ENCODE measurements around the gene ARSG. TPM values are rescaled to one million over a fixed set of nuclear protein-coding genes. Genes with fewer than 3 reads are reported as not detected.
A peak's percentile ranks its signal among the peaks of the same experiment; 100 is the strongest.

Gene ARSG
- total and polyA plus RNA-seq, 9 of the 15 experiments (the other 6 are each of a cell fraction or from before 2014, with no cell fraction given) = 1.0 to 5.6 (median 1.8) TPM

DNA sequence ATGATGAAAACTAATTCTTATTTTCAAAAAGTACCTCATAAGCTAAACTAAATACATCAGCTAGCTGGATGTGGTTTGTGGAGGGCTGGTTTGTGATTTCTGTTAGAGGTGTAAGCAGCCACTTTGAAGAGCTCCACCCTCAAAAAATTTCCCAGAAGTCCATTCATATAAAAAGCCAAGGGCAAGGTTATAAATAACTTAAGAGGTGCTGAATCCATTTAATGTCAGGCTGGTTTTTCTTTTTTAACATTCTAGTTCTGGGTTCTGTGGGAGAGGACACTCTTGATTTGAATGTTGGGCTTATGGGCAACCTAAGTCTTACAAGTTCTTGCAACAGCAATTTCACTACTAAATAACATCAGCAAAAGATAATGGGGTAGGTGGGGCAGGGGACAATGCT lies 169.4 kb downstream of the ARSG start (continued):
- TF ChIP-seq NFE2L1 (tag; IDR thresholded peaks at IDR 0.05; ENCODE audit: borderline replicate concordance, low read depth) = no peak
- TF ChIP-seq TEAD1 (CRISPR knock-in tag; IDR thresholded peaks at IDR 0.05) = no peak
- peak; percentile 20; the same call in 1 of the 2 replicates for TF ChIP-seq ZNF589 (CRISPR knock-in tag; IDR thresholded peaks at IDR 0.05; ENCODE audit: low read depth)
- TF ChIP-seq DACH1 (IDR thresholded peaks at IDR 0.05; ENCODE audit: partially characterized antibody) = no peak
- TF ChIP-seq NFRKB (IDR thresholded peaks at IDR 0.05; ENCODE audit: low read depth) = no peak
- TF ChIP-seq MTA2 (IDR thresholded peaks at IDR 0.05; ENCODE audit: low read depth) = no peak
- TF ChIP-seq BCOR (IDR thresholded peaks at IDR 0.05) = no peak
- TF ChIP-seq, protein P1, sequence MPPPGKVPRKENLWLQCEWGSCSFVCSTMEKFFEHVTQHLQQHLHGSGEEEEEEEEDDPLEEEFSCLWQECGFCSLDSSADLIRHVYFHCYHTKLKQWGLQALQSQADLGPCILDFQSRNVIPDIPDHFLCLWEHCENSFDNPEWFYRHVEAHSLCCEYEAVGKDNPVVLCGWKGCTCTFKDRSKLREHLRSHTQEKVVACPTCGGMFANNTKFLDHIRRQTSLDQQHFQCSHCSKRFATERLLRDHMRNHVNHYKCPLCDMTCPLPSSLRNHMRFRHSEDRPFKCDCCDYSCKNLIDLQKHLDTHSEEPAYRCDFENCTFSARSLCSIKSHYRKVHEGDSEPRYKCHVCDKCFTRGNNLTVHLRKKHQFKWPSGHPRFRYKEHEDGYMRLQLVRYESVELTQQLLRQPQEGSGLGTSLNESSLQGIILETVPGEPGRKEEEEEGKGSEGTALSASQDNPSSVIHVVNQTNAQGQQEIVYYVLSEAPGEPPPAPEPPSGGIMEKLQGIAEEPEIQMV (tag; conservative IDR thresholded peaks at IDR 0.05; ENCODE audit: low read depth) = 0 out of 2 replicates have a peak, but pooled peaks have one; percentile 25
- TF ChIP-seq ZNF717 (CRISPR knock-in tag; IDR thresholded peaks at IDR 0.05) = no peak
- no peak for TF ChIP-seq MXI1 (IDR thresholded peaks at IDR 0.05; ENCODE audit: low read depth, low read length)

DNA sequence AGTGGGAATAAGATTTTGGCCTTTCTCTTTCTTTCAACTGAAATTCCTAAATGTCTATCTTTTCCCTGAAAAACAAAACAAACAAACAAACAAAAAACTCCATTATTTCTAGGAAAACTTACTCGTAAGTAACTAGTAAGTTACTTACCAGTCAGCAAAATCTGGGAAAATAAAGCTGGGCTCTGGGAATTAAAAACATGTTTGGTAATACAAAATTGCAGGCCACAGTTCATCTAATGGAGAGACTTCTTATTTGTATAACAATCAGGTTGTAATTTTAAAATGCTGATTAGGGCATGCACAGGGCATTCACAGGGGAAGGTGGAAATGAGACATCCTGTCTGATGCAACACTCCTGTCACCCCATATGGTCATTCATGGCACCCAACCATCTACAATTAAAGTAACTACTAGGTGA lies 169.8 kb downstream of the ARSG start:
- Histone ChIP-seq H2AFZ (ENCODE audit: low read depth, low read length) (peak overlapping the region; percentile 62), H3K4me2 (ENCODE audit: insufficient read depth, low read length) (no peak overlapping the region), H3K4me1 (replicated peaks in 1 of 2; ENCODE audit: control insufficient read depth in 2 of 2, insufficient read depth in 2 of 2, low read length in 2 of 2) (peaks cover 13 to 42% of the 10 kb centered on the region in 2 experiments), H3K27me3 (ENCODE audit: control insufficient read depth in 2 of 2, insufficient read depth in 2 of 2, low read length in 2 of 2) (no peaks in the 10 kb centered on the region), H4K20me1 (replicated peaks; ENCODE audit: control insufficient read depth, insufficient read depth, low read length) (no peaks in the 10 kb centered on the region), H3K27ac (ENCODE audit: extremely low read depth, low read depth, low read length) (no peak overlapping the region), H3K9me1 (ENCODE audit: control insufficient read depth, insufficient read depth, low read length) (no peaks in the 10 kb centered on the region), H3K36me3 (ENCODE audit: control insufficient read depth, insufficient read depth, low read length) (no peaks in the 10 kb centered on the region), H3K9me3 (replicated peaks; ENCODE audit: control insufficient read depth, insufficient read depth, low read depth, low read length) (no peaks in the 10 kb centered on the region), H3K9ac (ENCODE audit: insufficient read depth in 1 of 2, low read depth in 2 of 2, low read length in 2 of 2) (no peak overlapping the region), H3K4me3 (no peak overlapping the region), H3K79me2 (ENCODE audit: control insufficient read depth, insufficient read depth, low read length) (no peaks in the 10 kb centered on the region)
- POLR2A ChIA-PET = interaction anchor here (0.6 kb wide), 1 partner anchor 407 kb away, joined by 3 read pairs; no protein-coding TSS in a partner anchor
- FAIRE-seq (no peak), ATAC-seq (no peak), DNase-seq (ENCODE audit: extremely low read depth in 1 of 4, low spot score in 3 of 4) (no peak)
- intact Hi-C loops (cut with micrococcal nuclease) (loop anchor here (5.0 kb wide), 1 partner anchor 399 kb away; no protein-coding TSS in a partner anchor), in situ Hi-C loops (cut with MboI) (loop anchor here (10.0 to 25.0 kb wide), 2 partner anchors 286 to 499 kb away; no protein-coding TSS in a partner anchor)
- 88% methylated on average over 1 of the region's 1 CpG for WGBS (ENCODE audit: insufficient coverage, low coverage, missing lambda C conversion rate)
- CTCF ChIA-PET (ENCODE audit: low intra/inter-chr PET ratio) = interaction anchor here (0.6 kb wide), 1 partner anchor 20 kb away, joined by 3 read pairs; no protein-coding TSS in a partner anchor
- no TSS peak for BruUV-seq (replicated peaks)
- no peak for TF ChIP-seq RBBP5 (IDR thresholded peaks at IDR 0.05; ENCODE audit: borderline replicate concordance, insufficient read depth, low read length, poor library complexity, severe bottlenecking)
- TF ChIP-seq SRSF7 (optimal IDR thresholded peaks at IDR 0.05; ENCODE audit: low read depth, low read length) = no peak
- TF ChIP-seq SRF (CRISPR knock-in tag; IDR thresholded peaks at IDR 0.05) = 0 out of 4 replicates have a peak, but pooled peaks of 1 of the 2 experiments have one; percentile 17
- TF ChIP-seq ZNF584 (CRISPR knock-in tag; IDR thresholded peaks at IDR 0.05; ENCODE audit: low read depth) = peak; percentile 83; the same call in 1 of the 2 replicates
- TF ChIP-seq EP300 (IDR thresholded peaks at IDR 0.05; ENCODE audit: low read length) = peak; percentile 31; the same call in 1 of the 2 replicates
- TF ChIP-seq NFRKB (IDR thresholded peaks at IDR 0.05; ENCODE audit: low read depth) = peak; percentile 75
- TF ChIP-seq TEAD1 (CRISPR knock-in tag; IDR thresholded peaks at IDR 0.05) = peak in 1 of 2 experiments; percentile 22; a peak in 1 of 4 replicates
- peak; percentile 48 for TF ChIP-seq SOX6 (IDR thresholded peaks at IDR 0.05)
- peak; percentile 73 for TF ChIP-seq ZSCAN32 (CRISPR knock-in tag; IDR thresholded peaks at IDR 0.05)
- TF ChIP-seq TCFL5 (CRISPR knock-in tag; conservative IDR thresholded peaks at IDR 0.05) = 0 out of 2 replicates have a peak, but pooled peaks have one; percentile 16
- TF ChIP-seq, protein P2, sequence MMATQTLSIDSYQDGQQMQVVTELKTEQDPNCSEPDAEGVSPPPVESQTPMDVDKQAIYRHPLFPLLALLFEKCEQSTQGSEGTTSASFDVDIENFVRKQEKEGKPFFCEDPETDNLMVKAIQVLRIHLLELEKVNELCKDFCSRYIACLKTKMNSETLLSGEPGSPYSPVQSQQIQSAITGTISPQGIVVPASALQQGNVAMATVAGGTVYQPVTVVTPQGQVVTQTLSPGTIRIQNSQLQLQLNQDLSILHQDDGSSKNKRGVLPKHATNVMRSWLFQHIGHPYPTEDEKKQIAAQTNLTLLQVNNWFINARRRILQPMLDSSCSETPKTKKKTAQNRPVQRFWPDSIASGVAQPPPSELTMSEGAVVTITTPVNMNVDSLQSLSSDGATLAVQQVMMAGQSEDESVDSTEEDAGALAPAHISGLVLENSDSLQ (IDR thresholded peaks at IDR 0.05) = 0 out of 2 replicates have a peak, but pooled peaks have one; percentile 5
- TF ChIP-seq ZKSCAN1 (IDR thresholded peaks at IDR 0.05; ENCODE audit: low read depth, low read length) = no peak
